HepG2 (cell line): Measurements from ENCODE around the gene GALNT11. TPM values are rescaled to one million over a fixed set of nuclear protein-coding genes. Genes with fewer than 3 reads are reported as not detected.
"Not testable (repeated sequence)": the region's sequence is repeated elsewhere in the genome, so short reads cannot be mapped to it uniquely, and the experiment has no call there.

Experiments
- ATAC-seq: fragments of 200-7000 bp; cut with Tn5 transposase; 3 replicates; pipeline ENCODE4 v1.9.1; 2020; ENCODE audit warnings: mild to moderate bottlenecking, moderate library complexity
- BruUV-seq: library from RNA; stranded (reverse); fragments of 400-500 nt; replicated peaks from 2 replicates; lab custom pipeline; 2021; lab: Mats Ljungman, UMichigan
- CTCF ChIA-PET: fragments of 300-600 bp; formaldehyde crosslinking; extraction: SDS; loops from one replicate; lab custom pipeline; 2021; ENCODE audit warnings: low total read pairs, inconsistent platforms, low intra/inter-chr PET ratio; lab: Yijun Ruan, JAX
- POLR2A ChIA-PET: fragments of 350-600 bp; sonication (Branson Sonifier 250); formaldehyde crosslinking; loops from one replicate; lab custom pipeline; 2020; ENCODE audit warnings: antibody characterized with exemption, inconsistent platforms; lab: Yijun Ruan, JAX
- DNase-seq: peaks from one replicate; pipeline ENCODE4 v3.0.0-alpha.2; 2015; ENCODE audit warnings: low spot score
- FAIRE-seq: peaks from 3 replicates; lab custom pipeline; 2011; peaks lifted over from hg19 to GRCh38; lab: Jason Lieb, UNC
- H2AFZ ChIP-seq: one replicate; pipeline ENCODE4 v1.6.1; 2011; ENCODE audit warnings: low read length, inconsistent platforms
- H3K27ac ChIP-seq: fragments of 300-600 bp; 3 replicates; pipeline ENCODE4 v1.8.0; 2011; ENCODE audit warnings: mixed run types, mild to moderate bottlenecking, mixed read lengths, low read length, inconsistent platforms; ENCODE audit not compliant: insufficient read depth; ENCODE audit errors: extremely low read length
- H3K27me3 ChIP-seq, 2 experiments: fragments of 200-600 bp in 1 of 2; 2 replicates in 1 of 2; 3 replicates in 1 of 2; pipeline versions ENCODE4 v1.6.0 to v1.8.0; 2011; ENCODE audit warnings: low read length in 2 of 2, mild to moderate bottlenecking in 2 of 2, moderate library complexity in 2 of 2, inconsistent platforms in 1 of 2; ENCODE audit not compliant: insufficient read depth in 2 of 2, control insufficient read depth in 1 of 2
- H3K36me3 ChIP-seq, 2 experiments: fragments of 200-600 bp in 1 of 2; replicated peaks in 1 of 2; 2 replicates in 1 of 2; 3 replicates in 1 of 2; pipeline versions ENCODE4 v1.5.1 to v1.8.0; 2011; ENCODE audit warnings: low read length in 2 of 2, inconsistent platforms in 1 of 2; ENCODE audit not compliant: insufficient read depth in 2 of 2, control insufficient read depth in 1 of 2
- H3K4me1 ChIP-seq: 2 replicates; pipeline ENCODE4 v1.5.1; 2012; ENCODE audit warnings: low read length, inconsistent platforms; ENCODE audit not compliant: insufficient read depth
- H3K4me2 ChIP-seq: 2 replicates; pipeline ENCODE4 v1.6.0; 2011; ENCODE audit warnings: low read depth, low read length, inconsistent platforms
- H3K4me3 ChIP-seq, 3 experiments: fragments of 200-600 bp in 1 of 3; sonication (generic), shearing (Covaris generic) in 1 of 3; replicated peaks in 1 of 3; 2 replicates each; pipeline ENCODE4 v1.5.1; 2011 to 2016; ENCODE audit warnings: low read length in 3 of 3, inconsistent platforms in 2 of 3, low read depth in 2 of 3, mild to moderate bottlenecking in 2 of 3, control low read depth in 1 of 3, mixed read lengths in 1 of 3; ENCODE audit not compliant: insufficient read depth in 1 of 3
- H3K79me2 ChIP-seq: one replicate; pipeline ENCODE4 v1.6.1; 2011; ENCODE audit warnings: low read length, inconsistent platforms; ENCODE audit not compliant: insufficient read depth
- H3K9ac ChIP-seq: 2 replicates; pipeline ENCODE4 v1.6.0; 2011; ENCODE audit warnings: mild to moderate bottlenecking, low read depth, low read length, inconsistent platforms; ENCODE audit not compliant: insufficient read depth
- H3K9me3 ChIP-seq: 2 replicates; pipeline ENCODE4 v1.5.1; 2012; ENCODE audit warnings: mild to moderate bottlenecking, low read length
- H4K20me1 ChIP-seq: 2 replicates; pipeline ENCODE4 v1.6.0; 2011; ENCODE audit warnings: inconsistent platforms, mild to moderate bottlenecking, low read length, moderate library complexity; ENCODE audit not compliant: insufficient read depth
- ATF5 ChIP-seq: sonication (generic); formaldehyde crosslinking; IDR thresholded peaks from 2 replicates; pipeline ENCODE4 v1.4.0; 2020; ENCODE audit warnings: mild to moderate bottlenecking, low read depth, missing genetic modification reagents
- RCOR2 ChIP-seq: IDR thresholded peaks from 2 replicates; pipeline ENCODE4 v1.6.1; 2016; ENCODE audit warnings: missing biosample characterization, missing genetic modification reagents
- REL ChIP-seq: sonication (generic); formaldehyde crosslinking; conservative IDR thresholded peaks from 2 replicates; pipeline ENCODE4 v1.8.0; 2022; ENCODE audit warnings: mild to moderate bottlenecking, missing genetic modification reagents, moderate library complexity
- SOX6 ChIP-seq, 2 experiments: fragments of 450-650 bp in 1 of 2; sonication (generic) in 1 of 2; formaldehyde crosslinking in 1 of 2; IDR thresholded peaks; 2 replicates each; pipeline versions ENCODE4 v1.4.0 to v1.6.1; 2017 to 2020; ENCODE audit warnings: antibody characterized with exemption in 1 of 2, mild to moderate bottlenecking in 1 of 2, missing genetic modification reagents in 1 of 2
- SP5 ChIP-seq: IDR thresholded peaks from 2 replicates; pipeline ENCODE4 v1.6.1; 2016; ENCODE audit warnings: low read depth, borderline replicate concordance
- TOPORS ChIP-seq: sonication (generic); formaldehyde crosslinking; IDR thresholded peaks from 2 replicates; pipeline ENCODE4 v1.8.0; 2023; ENCODE audit warnings: mild to moderate bottlenecking, missing genetic modification reagents
- ZBTB38 ChIP-seq: sonication (generic); formaldehyde crosslinking; IDR thresholded peaks from 2 replicates; pipeline ENCODE4 v1.5.1; 2020; ENCODE audit warnings: mild to moderate bottlenecking, missing genetic modification reagents
- ZFP82 ChIP-seq: sonication (generic); formaldehyde crosslinking; IDR thresholded peaks from 2 replicates; pipeline ENCODE4 v1.5.1; 2020; ENCODE audit warnings: mild to moderate bottlenecking, missing genetic modification reagents, borderline replicate concordance
- WGBS: methylation state at CpG from one replicate; pipeline ENCODE4 v1.1.6; 2017; ENCODE audit warnings: low lambda C conversion rate; 5-methylcytosine and 5-hydroxymethylcytosine counted together
- in situ Hi-C: cut with HindIII; loops from 2 replicates; pipeline ENCODE4 v1.10.0; 2017; ENCODE audit warnings: low pct_unique_long_range_greater_than_20kb; ENCODE audit not compliant: extremely low pct_ligation_motif_present
- intact Hi-C: fragments of 100-400 bp; cut with micrococcal nuclease; formaldehyde crosslinking; loops from one replicate; pipeline ENCODE4 v1.10.0; 2022; ENCODE audit not compliant: unreplicated experiment
- polyA plus RNA-seq, 8 experiments: library from polyadenylated mRNA; depleted of rRNA in 3 of 8; stranded (reverse) in 7 of 8; unstranded in 1 of 8; fragments of >200 nt; fragmentation: Illumina TruSeq in 4 of 8; extraction: Trizol in 4 of 8; gene quantifications; 2 replicates each; pipeline versions ENCODE4 v1.2.1 to v1.2.3, GENCODE V29; 2011 to 2016; ENCODE audit warnings: low read depth in 4 of 8, missing spikeins in 1 of 8, mixed read lengths in 1 of 8; ENCODE audit not compliant: insufficient read depth in 1 of 8
- total RNA-seq, 5 experiments: library from RNA; depleted of rRNA; stranded (reverse); fragments of >200 nt; fragmentation: Illumina TruSeq; extraction: Trizol; gene quantifications; 2 replicates each; pipeline ENCODE4 v1.2.3, GENCODE V29; 2016; ENCODE audit warnings: low read depth in 1 of 5

The GALNT11 gene
- total and polyA plus RNA-seq, 2 of the 13 experiments (the other 11 are each of a cell fraction or from before 2014, with no cell fraction given) = 9.3 to 16.3 TPM

- TF ChIP-seq SOX6 (IDR thresholded peaks at IDR 0.05) = not testable (repeated sequence)
- TF ChIP-seq SOX6 (CRISPR knock-in tag; IDR thresholded peaks at IDR 0.05) (peak; percentile 43; the same call in 1 of the 2 replicates), SP5 (CRISPR knock-in tag) (0 out of 2 replicates have a peak, but pooled peaks have one; percentile 21), ZBTB38 (peak; percentile 55; the same call in 1 of the 2 replicates)
Observed at GRCh38 chr7:152065800-152066344, 40.4 kb downstream of the GALNT11 start (continued).

- H3K4me2 ChIP-seq = no peak overlapping the region
- no peaks in the 10 kb centered on the region for H4K20me1 ChIP-seq
- CTCF ChIA-PET = no interaction called here
- in situ Hi-C loops = no loop called here
- intact Hi-C loops = no loop called here
- 90% methylated on average over 4 of the region's 4 CpGs for WGBS
- FAIRE-seq (peak; percentile 42), DNase-seq (no peak)
- no peaks in the 10 kb centered on the region for H3K9me3 ChIP-seq
- no peaks in the 10 kb centered on the region for H3K79me2 ChIP-seq
- H3K9ac ChIP-seq = no peak overlapping the region
- H3K4me1 ChIP-seq = peaks cover 33% of the 10 kb centered on the region
- no peak overlapping the region for H3K4me3 ChIP-seq
- no peak overlapping the region for H3K27ac ChIP-seq
- BruUV-seq = no TSS peak
- no peak overlapping the region for H2AFZ ChIP-seq
- no peaks in the 10 kb centered on the region for H3K27me3 ChIP-seq
- TF ChIP-seq ATF5 (no peak), REL (no peak), TOPORS (CRISPR knock-in tag) (no peak), ZFP82 (no peak), RCOR2 (no peak)
- TF ChIP-seq, all 625 proteins: peak for 0
- no peaks in the 10 kb centered on the region for H3K36me3 ChIP-seq
- ATAC-seq = no peak
- POLR2A ChIA-PET = no interaction called here
Observed at GRCh38 chr7:152072421-152072820, 46.9 kb downstream of the GALNT11 start.
